H9 (cell line): Measurements from ENCODE around the gene VPS18. TPM values are rescaled to one million over a fixed set of nuclear protein-coding genes. Genes with fewer than 3 reads are reported as not detected.

Source experiments
- DNase-seq: peaks from one replicate; pipeline ENCODE4 v3.0.0-alpha.2; 2017
- H2AFZ ChIP-seq: one replicate; pipeline ENCODE4 v1.6.1; 2013; ENCODE audit warnings: mild to moderate bottlenecking, low read length, control low read depth, moderate library complexity
- H2AK5ac ChIP-seq: 2 replicates; pipeline ENCODE4 v1.6.1; 2013; ENCODE audit warnings: low read length, control low read depth, mixed read lengths; ENCODE audit not compliant: insufficient read length
- H2BK120ac ChIP-seq: one replicate; pipeline ENCODE4 v1.6.1; 2013; ENCODE audit warnings: low read depth, mild to moderate bottlenecking, low read length, control low read depth, inconsistent platforms; ENCODE audit not compliant: poor library complexity, severe bottlenecking
- H2BK12ac ChIP-seq: 2 replicates; pipeline ENCODE4 v1.6.1; 2013; ENCODE audit warnings: low read length, control low read depth, mixed read lengths, low read depth; ENCODE audit not compliant: insufficient read length
- H2BK15ac ChIP-seq: 2 replicates; pipeline ENCODE4 v1.6.1; 2013; ENCODE audit warnings: low read depth, low read length, control low read depth
- H2BK20ac ChIP-seq: one replicate; pipeline ENCODE4 v1.6.1; 2013; ENCODE audit warnings: low read depth, mild to moderate bottlenecking, low read length, control low read depth, inconsistent platforms; ENCODE audit not compliant: poor library complexity, severe bottlenecking
- H2BK5ac ChIP-seq: 2 replicates; pipeline ENCODE4 v1.6.1; 2013; ENCODE audit warnings: low read length, control low read depth, mixed read lengths; ENCODE audit not compliant: insufficient read length
- H3K14ac ChIP-seq: 2 replicates; pipeline ENCODE4 v1.6.1; 2013; ENCODE audit warnings: low read length, control low read depth; ENCODE audit not compliant: insufficient read depth
- H3K18ac ChIP-seq: 2 replicates; pipeline ENCODE4 v1.6.1; 2013; ENCODE audit warnings: low read depth, mild to moderate bottlenecking, mixed read lengths, low read length, control low read depth; ENCODE audit not compliant: insufficient read length
- H3K23ac ChIP-seq: 2 replicates; pipeline ENCODE4 v1.6.1; 2013; ENCODE audit warnings: low read length, control low read depth, mixed read lengths, low read depth; ENCODE audit not compliant: insufficient read length
- H3K23me2 ChIP-seq: 2 replicates; pipeline ENCODE4 v1.6.1; 2013; ENCODE audit warnings: low read depth, mild to moderate bottlenecking, mixed read lengths, low read length, control low read depth; ENCODE audit not compliant: insufficient read length, poor library complexity, severe bottlenecking
- H3K27ac ChIP-seq: 2 replicates; pipeline ENCODE4 v1.5.1; 2013; ENCODE audit warnings: low read length, control low read depth, mixed read lengths, low read depth; ENCODE audit not compliant: insufficient read length
- H3K27me3 ChIP-seq: 2 replicates; pipeline ENCODE4 v1.6.1; 2013; ENCODE audit warnings: low read length, control low read depth, inconsistent platforms; ENCODE audit not compliant: insufficient read depth
- H3K4ac ChIP-seq: 2 replicates; pipeline ENCODE4 v1.6.1; 2013; ENCODE audit warnings: low read depth, mild to moderate bottlenecking, control low read depth, inconsistent platforms, low read length, moderate library complexity
- H3K4me1 ChIP-seq: 2 replicates; pipeline ENCODE4 v1.6.1; 2013; ENCODE audit warnings: low read length, control low read depth, inconsistent platforms; ENCODE audit not compliant: insufficient read depth
- H3K4me2 ChIP-seq: 2 replicates; pipeline ENCODE4 v1.6.1; 2013; ENCODE audit warnings: low read length, control low read depth, mixed read lengths; ENCODE audit not compliant: insufficient read length, insufficient read depth
- H3K56ac ChIP-seq: 2 replicates; pipeline ENCODE4 v1.6.1; 2013; ENCODE audit warnings: low read depth, mild to moderate bottlenecking, mixed read lengths, low read length, control low read depth; ENCODE audit not compliant: insufficient read length
- H3K79me1 ChIP-seq: 2 replicates; pipeline ENCODE4 v1.6.1; 2013; ENCODE audit warnings: low read depth, mild to moderate bottlenecking, moderate library complexity, low read length, control low read depth, inconsistent platforms; ENCODE audit not compliant: insufficient read depth, poor library complexity, severe bottlenecking
- H3K79me2 ChIP-seq: 2 replicates; pipeline ENCODE4 v1.6.1; 2013; ENCODE audit warnings: low read length, control low read depth, inconsistent platforms; ENCODE audit not compliant: insufficient read depth
- H3K9ac ChIP-seq: 2 replicates; pipeline ENCODE4 v1.6.1; 2013; ENCODE audit warnings: low read length, control low read depth, mixed read lengths; ENCODE audit not compliant: insufficient read length; ENCODE audit errors: extremely low read depth
- H3K9me3 ChIP-seq: one replicate; pipeline ENCODE4 v1.6.1; 2013; ENCODE audit warnings: low read depth, low read length, inconsistent platforms; ENCODE audit not compliant: control insufficient read depth
- H3T11ph ChIP-seq: one replicate; pipeline ENCODE4 v1.6.1; 2013; ENCODE audit warnings: mild to moderate bottlenecking, low read length, control low read depth, inconsistent platforms
- H4K20me1 ChIP-seq: one replicate; pipeline ENCODE4 v1.6.1; 2013; ENCODE audit not compliant: control insufficient read depth, insufficient read length, insufficient read depth
- H4K5ac ChIP-seq: 2 replicates; pipeline ENCODE4 v1.6.1; 2013; ENCODE audit warnings: low read depth, mild to moderate bottlenecking, mixed read lengths, low read length, control low read depth; ENCODE audit not compliant: insufficient read length
- H4K8ac ChIP-seq: replicated peaks from 2 replicates; pipeline ENCODE4 v1.6.1; 2013; ENCODE audit warnings: low read length, control low read depth, mixed read lengths, low read depth; ENCODE audit not compliant: insufficient read length
- H4K91ac ChIP-seq: 2 replicates; pipeline ENCODE4 v1.6.1; 2013; ENCODE audit warnings: low read depth, mild to moderate bottlenecking, moderate library complexity, mixed read lengths, low read length, control low read depth; ENCODE audit not compliant: insufficient read length
- H3K27ac Mint-ChIP-seq, 3 experiments: 2 replicates in 2 of 3; 3 replicates in 1 of 3; pipeline ENCODE4 v1.8.0; 2020 to 2021; ENCODE audit warnings: mixed read lengths in 3 of 3, mild to moderate bottlenecking in 1 of 3, moderate library complexity in 1 of 3
- H3K27me3 Mint-ChIP-seq: 2 replicates; pipeline ENCODE4 v1.8.0; 2021; ENCODE audit warnings: low read depth, mild to moderate bottlenecking, moderate library complexity, mixed read lengths
- H3K36me3 Mint-ChIP-seq, 3 experiments: 2 replicates in 2 of 3; 3 replicates in 1 of 3; pipeline ENCODE4 v1.8.0; 2020 to 2021; ENCODE audit warnings: low read depth in 3 of 3, mixed read lengths in 3 of 3; ENCODE audit not compliant: insufficient read depth in 1 of 3
- H3K4me1 Mint-ChIP-seq, 2 experiments: 2 replicates each; pipeline ENCODE4 v1.8.0; 2020; ENCODE audit warnings: mixed read lengths in 2 of 2
- H3K4me3 Mint-ChIP-seq, 2 experiments: 2 replicates in 1 of 2; 3 replicates in 1 of 2; pipeline ENCODE4 v1.8.0; 2020 to 2021; ENCODE audit warnings: mild to moderate bottlenecking in 2 of 2, mixed read lengths in 2 of 2, moderate library complexity in 1 of 2
- H3K9me3 Mint-ChIP-seq, 2 experiments: 2 replicates in 1 of 2; 3 replicates in 1 of 2; pipeline ENCODE4 v1.8.0; 2020; ENCODE audit warnings: mild to moderate bottlenecking in 2 of 2, mixed read lengths in 2 of 2, moderate library complexity in 1 of 2
- CTCF ChIP-seq: fragments of 200-600 bp; sonication (generic); conservative IDR thresholded peaks from 3 replicates; pipeline ENCODE4 v1.8.0; 2021; ENCODE audit warnings: antibody characterized with exemption, mild to moderate bottlenecking
- WGBS: extraction: QIAGEN DNeasy Blood & Tissue Kit; methylation state at CpG from one replicate; pipeline ENCODE4 v1.1.7; 2013; ENCODE audit warnings: missing lambda C conversion rate, low lambda C conversion rate, mixed read lengths; ENCODE audit not compliant: insufficient read length; ENCODE audit errors: extremely low coverage; 5-methylcytosine and 5-hydroxymethylcytosine counted together
- total RNA-seq: library from RNA; stranded (reverse); gene quantifications from 2 replicates; pipeline ENCODE4 v1.2.1, GENCODE V29; 2021

VPS18 gene
- total RNA-seq, 1 experiment from 2014 or later, result 45.0 TPM

GRCh38 chr15:40908095-40908494 lies 13.8 kb downstream of the VPS18 start:
- Histone ChIP-seq H4K5ac (no peak overlapping the region), H4K91ac (no peak overlapping the region), H2BK12ac (no peak overlapping the region), H3K56ac (no peak overlapping the region), H3K9ac (no peak overlapping the region), H3K23me2 (no peaks in the 10 kb centered on the region), H3K14ac (no peak overlapping the region), H3K27me3 (no peaks in the 10 kb centered on the region), H3K79me1 (peaks cover 2% of the 10 kb centered on the region), H3K27ac (no peak overlapping the region), H2AFZ (no peak overlapping the region), H3K4ac (no peak overlapping the region), H4K8ac (no peak overlapping the region), H2AK5ac (no peak overlapping the region), H2BK120ac (no peak overlapping the region), H3K18ac (no peak overlapping the region), H3K4me1 (no peaks in the 10 kb centered on the region), H3K9me3 (no peaks in the 10 kb centered on the region), H3T11ph (no peak overlapping the region), H3K79me2 (no peaks in the 10 kb centered on the region), H2BK15ac (no peak overlapping the region), H3K23ac (no peak overlapping the region), H2BK20ac (no peak overlapping the region), H3K4me2 (no peak overlapping the region), H4K20me1 (no peaks in the 10 kb centered on the region), H2BK5ac (no peak overlapping the region)
- H3K9me3 Mint-ChIP-seq, result no peaks in the 10 kb centered on the region
- no peak overlapping the region; a peak in 1 of 7 replicates for H3K27ac Mint-ChIP-seq
- no peak overlapping the region for H3K4me3 Mint-ChIP-seq
- TF ChIP-seq CTCF, result no peak
- H3K36me3 Mint-ChIP-seq, result peaks cover 7 to 23% (median 14%) of the 10 kb centered on the region in 3 experiments; a peak in 6 of 7 replicates
- peaks cover 6% of the 10 kb centered on the region for H3K27me3 Mint-ChIP-seq
- no CpG with 5 or more reads among the region's 7 CpGs for WGBS
- peak; percentile 20 for DNase-seq
- H3K4me1 Mint-ChIP-seq, result peaks cover 26 to 32% of the 10 kb centered on the region in 2 experiments
